HUES48 (cell line): ENCODE results near the gene MACROD2.
A peak's percentile ranks its signal among the peaks of the same experiment; 100 is the strongest.
"Not testable (repeated sequence)": the region's sequence is repeated elsewhere in the genome, so short reads cannot be mapped to it uniquely, and the experiment has no call there.

Experiments
- H3K27ac ChIP-seq: one replicate; pipeline ENCODE4 v1.7.0; 2013; ENCODE audit warnings: low read depth, low read length, inconsistent platforms
- H3K27me3 ChIP-seq: 2 replicates; pipeline ENCODE4 v1.6.1; 2013; ENCODE audit warnings: mild to moderate bottlenecking, low read length; ENCODE audit not compliant: control insufficient read depth, insufficient read depth
- H3K36me3 ChIP-seq: 2 replicates; pipeline ENCODE4 v1.6.1; 2013; ENCODE audit warnings: low read length; ENCODE audit not compliant: control insufficient read depth, insufficient read depth
- H3K4me1 ChIP-seq: 2 replicates; pipeline ENCODE4 v1.6.1; 2013; ENCODE audit warnings: mild to moderate bottlenecking, low read length; ENCODE audit not compliant: control insufficient read depth, insufficient read depth
- H3K4me3 ChIP-seq: 2 replicates; pipeline ENCODE4 v1.5.1; 2013; ENCODE audit warnings: mild to moderate bottlenecking, low read depth, low read length
- H3K9ac ChIP-seq: 2 replicates; pipeline ENCODE4 v1.6.1; 2013; ENCODE audit warnings: mild to moderate bottlenecking, low read depth, low read length, moderate library complexity
- H3K9me3 ChIP-seq: 2 replicates; pipeline ENCODE4 v1.6.1; 2013; ENCODE audit warnings: low read length; ENCODE audit not compliant: control insufficient read depth, insufficient read depth

MACROD2 gene

DNA sequence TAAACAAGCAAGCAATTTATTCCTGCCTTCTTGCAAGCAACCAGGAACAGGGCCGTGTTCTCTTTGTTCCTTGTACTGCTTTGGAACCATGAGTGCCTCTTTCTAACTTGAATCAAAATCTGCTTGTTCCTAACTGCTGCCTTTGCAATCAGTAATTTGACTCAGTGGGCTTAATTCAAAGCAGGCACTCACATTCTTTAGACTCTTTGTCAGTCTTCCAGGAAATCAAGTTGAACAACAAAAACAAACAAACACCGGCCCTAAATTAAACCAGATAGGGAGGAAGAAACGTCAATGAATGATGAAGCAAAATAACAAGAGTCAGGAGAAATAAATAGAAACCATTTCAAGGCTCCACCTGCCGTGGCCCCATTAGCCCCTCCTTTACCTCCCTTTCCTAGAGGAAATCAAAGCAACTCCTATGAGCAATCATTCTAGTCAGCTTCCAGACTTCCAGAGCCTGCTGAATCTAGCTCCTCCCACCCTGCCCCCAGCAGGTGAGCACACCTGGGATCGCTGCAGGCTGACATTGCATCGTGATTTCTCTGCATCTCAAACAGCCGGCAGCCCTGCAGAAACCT is 924.3 kb downstream of the MACROD2 start:
- H3K27me3 ChIP-seq, result no peaks in the 10 kb centered on the region
- H3K4me3 ChIP-seq, result peak overlapping the region; percentile 37; the same call in 1 of the 2 replicates
- H3K4me1 ChIP-seq, result peaks cover 40% of the 10 kb centered on the region
- H3K27ac ChIP-seq, result peak overlapping the region; percentile 60
- no peaks in the 10 kb centered on the region for H3K36me3 ChIP-seq
- peak overlapping the region; percentile 35; the same call in 1 of the 2 replicates for H3K9ac ChIP-seq
- H3K9me3 ChIP-seq, result no peaks in the 10 kb centered on the region

GRCh38 chr20:14921513-14921912 is 926.2 kb downstream of the MACROD2 start:
- Histone ChIP-seq H3K9ac (no peak overlapping the region), H3K4me1 (peaks cover 40% of the 10 kb centered on the region), H3K9me3 (no peaks in the 10 kb centered on the region), H3K27ac (no peak overlapping the region), H3K36me3 (no peaks in the 10 kb centered on the region), H3K27me3 (no peaks in the 10 kb centered on the region), H3K4me3 (no peak overlapping the region)

DNA sequence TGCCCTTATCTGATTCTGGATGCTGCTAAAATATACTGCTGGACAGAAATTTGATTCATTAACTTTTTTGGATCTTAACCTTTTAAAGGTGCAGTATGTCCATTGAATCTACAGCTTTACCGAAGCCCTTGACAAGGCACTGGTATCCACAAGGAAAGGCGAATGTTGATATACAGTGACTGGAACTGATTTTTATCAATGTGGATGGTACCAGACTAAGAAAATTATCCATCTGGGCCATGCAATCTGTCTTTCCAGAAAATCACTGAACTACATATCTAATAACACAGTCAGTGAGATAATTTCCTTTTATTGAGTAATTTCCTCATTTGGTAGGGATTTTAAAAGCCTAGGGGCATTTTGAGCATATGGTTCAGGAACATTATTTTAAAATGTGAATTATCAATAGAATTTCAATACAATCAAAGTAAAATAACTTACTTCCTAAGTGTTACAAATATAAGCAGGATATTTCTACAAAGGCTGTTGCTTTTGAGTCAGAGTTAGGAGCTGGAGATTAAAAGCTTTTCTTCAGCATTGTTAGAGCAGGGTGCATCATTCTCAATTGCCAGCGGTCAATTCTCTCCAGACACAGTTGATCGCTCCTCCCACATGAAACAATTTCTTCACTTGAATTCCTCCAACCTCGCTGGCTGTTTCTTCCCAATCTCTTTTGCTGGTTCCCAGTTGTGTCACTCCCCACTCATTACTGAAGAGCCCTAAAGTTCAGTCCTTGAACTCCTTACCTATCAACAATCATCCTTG is 927.4 kb downstream of the MACROD2 start:
- H3K27me3 ChIP-seq, result no peaks in the 10 kb centered on the region
- H3K27ac ChIP-seq, result no peak overlapping the region
- no peak overlapping the region for H3K9ac ChIP-seq
- H3K36me3 ChIP-seq, result no peaks in the 10 kb centered on the region
- H3K9me3 ChIP-seq, result no peaks in the 10 kb centered on the region
- no peak overlapping the region for H3K4me3 ChIP-seq
- peaks cover 40% of the 10 kb centered on the region for H3K4me1 ChIP-seq

DNA sequence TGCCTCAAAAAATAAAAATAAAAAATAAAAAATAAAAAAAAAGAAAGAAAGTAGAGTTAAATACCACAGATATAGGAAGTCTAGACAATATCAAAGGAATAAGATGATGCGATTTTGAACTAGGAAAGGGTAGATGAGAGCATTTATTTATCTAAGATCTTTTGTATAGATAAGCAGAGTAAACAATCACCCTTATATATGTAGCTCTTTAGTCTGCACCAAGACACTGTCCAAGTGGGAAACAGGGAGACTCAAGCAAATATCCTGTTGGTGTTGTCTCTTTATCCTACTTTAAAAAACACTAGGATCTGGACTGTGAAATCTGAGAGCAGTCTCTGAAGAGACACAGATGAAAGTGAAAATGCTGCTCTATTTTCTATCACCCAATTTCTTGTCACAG is 929.1 kb downstream of the MACROD2 start:
- Histone ChIP-seq H3K9ac (no peak overlapping the region), H3K27ac (no peak overlapping the region)

DNA sequence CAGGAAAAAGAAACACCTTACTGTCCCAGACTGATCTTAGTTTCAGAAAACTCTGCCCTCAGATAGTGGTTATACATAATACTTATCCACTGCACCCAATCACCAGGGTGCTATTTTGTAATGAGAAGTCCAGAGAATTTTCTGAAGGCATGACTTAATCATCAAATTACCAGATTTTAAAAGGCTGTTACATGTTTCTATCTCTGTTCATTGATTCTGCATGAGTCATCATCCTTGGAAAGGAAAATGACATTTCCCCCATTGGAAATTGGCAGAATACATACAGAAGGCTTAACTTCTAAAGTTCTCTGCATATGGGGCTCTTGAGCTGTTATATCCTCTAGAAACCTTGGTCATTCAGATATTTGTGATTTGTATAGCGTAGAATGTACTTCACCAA is 930.0 kb downstream of the MACROD2 start:
- Histone ChIP-seq H3K4me1 (peaks cover 25% of the 10 kb centered on the region), H3K36me3 (no peaks in the 10 kb centered on the region), H3K9ac (no peak overlapping the region)

More for the DNA sequence above, 929.1 kb downstream of the MACROD2 start:
- no peak overlapping the region for H3K4me3 ChIP-seq
- no peaks in the 10 kb centered on the region for H3K36me3 ChIP-seq
- no peaks in the 10 kb centered on the region for H3K9me3 ChIP-seq
- H3K4me1 ChIP-seq, result peaks cover 32% of the 10 kb centered on the region
- no peaks in the 10 kb centered on the region for H3K27me3 ChIP-seq

GRCh38 chr20:14926436-14926835 is 931.1 kb downstream of the MACROD2 start:
- not testable (repeated sequence) for H3K9ac ChIP-seq, H3K36me3 ChIP-seq, H3K4me3 ChIP-seq, H3K27ac ChIP-seq, H3K27me3 ChIP-seq, H3K9me3 ChIP-seq
- peaks cover 13% of the 10 kb centered on the region; the same call in 1 of the 2 replicates for H3K4me1 ChIP-seq

More for the DNA sequence above, 930.0 kb downstream of the MACROD2 start:
- Histone ChIP-seq H3K4me3 (no peak overlapping the region), H3K27me3 (no peaks in the 10 kb centered on the region), H3K27ac (no peak overlapping the region), H3K9me3 (no peaks in the 10 kb centered on the region)

- Histone ChIP-seq H3K27me3 (no peaks in the 10 kb centered on the region), H3K4me3 (no peak overlapping the region), H3K4me1 (peaks cover 2% of the 10 kb centered on the region; the same call in 1 of the 2 replicates), H3K27ac (no peak overlapping the region), H3K9ac (no peak overlapping the region), H3K9me3 (no peaks in the 10 kb centered on the region), H3K36me3 (no peaks in the 10 kb centered on the region)
These were observed 932.8 kb downstream of the MACROD2 start for GRCh38 chr20:14928083-14928482.

GRCh38 chr20:14929388-14929787 is 934.1 kb downstream of the MACROD2 start:
- Histone ChIP-seq H3K9ac (no peak overlapping the region), H3K4me3 (no peak overlapping the region), H3K36me3 (no peaks in the 10 kb centered on the region), H3K4me1 (no peaks in the 10 kb centered on the region), H3K27me3 (no peaks in the 10 kb centered on the region), H3K9me3 (no peaks in the 10 kb centered on the region), H3K27ac (no peak overlapping the region)

DNA sequence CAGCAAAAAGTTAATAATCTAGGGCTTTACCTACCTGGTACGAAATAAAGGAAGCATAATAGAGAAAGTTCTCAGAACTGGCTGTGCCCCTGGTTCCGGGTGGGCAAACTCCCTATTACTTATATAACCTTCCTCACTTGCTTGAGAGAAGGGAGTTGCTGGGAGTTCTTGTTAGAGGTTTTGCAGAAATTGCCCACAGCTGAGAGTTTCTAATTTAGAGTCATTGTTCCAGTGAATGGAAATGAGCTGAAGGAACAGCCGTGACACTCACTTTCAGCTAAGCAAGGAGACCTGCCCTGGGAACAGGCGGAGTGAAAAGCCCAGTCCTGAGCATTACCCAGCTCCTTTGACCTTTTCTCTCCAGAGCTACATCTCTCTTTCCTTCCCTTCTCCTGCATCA is 936.7 kb downstream of the MACROD2 start:
- H3K9me3 ChIP-seq, result no peaks in the 10 kb centered on the region
- H3K27me3 ChIP-seq, result no peaks in the 10 kb centered on the region
- no peak overlapping the region for H3K4me3 ChIP-seq
- no peak overlapping the region for H3K9ac ChIP-seq
- no peaks in the 10 kb centered on the region for H3K36me3 ChIP-seq
- H3K4me1 ChIP-seq, result no peaks in the 10 kb centered on the region
- H3K27ac ChIP-seq, result no peak overlapping the region

- no peak overlapping the region for H3K4me3 ChIP-seq
- H3K4me1 ChIP-seq, result no peaks in the 10 kb centered on the region
- peaks cover 3% of the 10 kb centered on the region; the same call in 1 of the 2 replicates for H3K9me3 ChIP-seq
These were observed 940.0 kb downstream of the MACROD2 start for GRCh38 chr20:14935285-14935684.

DNA sequence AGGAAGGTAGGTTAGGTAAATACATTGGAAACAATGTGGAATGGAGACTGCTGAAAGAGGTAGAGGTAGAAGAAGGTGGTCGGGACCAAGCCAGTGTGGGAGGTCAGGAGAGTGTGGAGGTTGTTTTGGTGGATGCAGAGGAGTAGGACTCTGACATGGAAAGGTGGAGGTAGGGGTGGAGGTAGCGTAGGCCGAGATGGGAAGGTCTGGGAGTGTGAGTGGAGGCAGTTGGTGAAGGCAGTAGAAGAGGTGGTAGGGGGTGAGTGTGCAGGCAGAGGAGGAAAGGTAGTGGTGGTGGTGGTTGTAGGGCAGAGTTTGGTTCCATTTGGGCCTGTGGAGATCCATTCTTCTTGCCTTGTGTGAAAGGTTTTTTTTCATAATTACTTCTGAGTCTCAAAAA is 941.7 kb downstream of the MACROD2 start:
- Histone ChIP-seq H3K4me3 (no peak overlapping the region), H3K27me3 (no peaks in the 10 kb centered on the region), H3K9ac (no peak overlapping the region), H3K36me3 (no peaks in the 10 kb centered on the region), H3K27ac (no peak overlapping the region), H3K9me3 (peaks cover 7% of the 10 kb centered on the region; the same call in 1 of the 2 replicates), H3K4me1 (no peaks in the 10 kb centered on the region)

More at GRCh38 chr20:14935285-14935684, 940.0 kb downstream of the MACROD2 start:
- Histone ChIP-seq H3K27ac (no peak overlapping the region), H3K9ac (no peak overlapping the region), H3K36me3 (no peaks in the 10 kb centered on the region), H3K27me3 (no peaks in the 10 kb centered on the region)
